D721Med (cell line): Measurements from ENCODE around the gene S100A13.

ENCODE experiments used
- DNase-seq: peaks from one replicate; pipeline ENCODE4 v3.0.0; 2011; ENCODE audit warnings: low spot score; ENCODE audit not compliant: insufficient read length
- FAIRE-seq: peaks from 2 replicates; lab custom pipeline; 2011; peaks lifted over from hg19 to GRCh38; lab: Jason Lieb, UNC
- TF ChIP-seq, protein P1 (sequence below): IDR thresholded peaks from 2 replicates; pipeline ENCODE4 v1.5.1; 2012; ENCODE audit warnings: mild to moderate bottlenecking, control low read depth; ENCODE audit not compliant: insufficient read depth; ENCODE audit errors: missing control alignments

The S100A13 gene

GRCh38 chr1:153667439-153667838 is 40.1 kb upstream of the S100A13 start:
- DNase-seq (no peak), FAIRE-seq (no peak)
- TF ChIP-seq, protein P1, sequence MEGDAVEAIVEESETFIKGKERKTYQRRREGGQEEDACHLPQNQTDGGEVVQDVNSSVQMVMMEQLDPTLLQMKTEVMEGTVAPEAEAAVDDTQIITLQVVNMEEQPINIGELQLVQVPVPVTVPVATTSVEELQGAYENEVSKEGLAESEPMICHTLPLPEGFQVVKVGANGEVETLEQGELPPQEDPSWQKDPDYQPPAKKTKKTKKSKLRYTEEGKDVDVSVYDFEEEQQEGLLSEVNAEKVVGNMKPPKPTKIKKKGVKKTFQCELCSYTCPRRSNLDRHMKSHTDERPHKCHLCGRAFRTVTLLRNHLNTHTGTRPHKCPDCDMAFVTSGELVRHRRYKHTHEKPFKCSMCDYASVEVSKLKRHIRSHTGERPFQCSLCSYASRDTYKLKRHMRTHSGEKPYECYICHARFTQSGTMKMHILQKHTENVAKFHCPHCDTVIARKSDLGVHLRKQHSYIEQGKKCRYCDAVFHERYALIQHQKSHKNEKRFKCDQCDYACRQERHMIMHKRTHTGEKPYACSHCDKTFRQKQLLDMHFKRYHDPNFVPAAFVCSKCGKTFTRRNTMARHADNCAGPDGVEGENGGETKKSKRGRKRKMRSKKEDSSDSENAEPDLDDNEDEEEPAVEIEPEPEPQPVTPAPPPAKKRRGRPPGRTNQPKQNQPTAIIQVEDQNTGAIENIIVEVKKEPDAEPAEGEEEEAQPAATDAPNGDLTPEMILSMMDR: no peak

- FAIRE-seq (no peak), DNase-seq (no peak)
- TF ChIP-seq, protein P1: no peak
These were observed 35.9 kb upstream of the S100A13 start for GRCh38 chr1:153663211-153663610.

GRCh38 chr1:153662269-153662668 is 35.0 kb upstream of the S100A13 start:
- TF ChIP-seq, protein P1: no peak
- FAIRE-seq (no peak), DNase-seq (no peak)

DNA sequence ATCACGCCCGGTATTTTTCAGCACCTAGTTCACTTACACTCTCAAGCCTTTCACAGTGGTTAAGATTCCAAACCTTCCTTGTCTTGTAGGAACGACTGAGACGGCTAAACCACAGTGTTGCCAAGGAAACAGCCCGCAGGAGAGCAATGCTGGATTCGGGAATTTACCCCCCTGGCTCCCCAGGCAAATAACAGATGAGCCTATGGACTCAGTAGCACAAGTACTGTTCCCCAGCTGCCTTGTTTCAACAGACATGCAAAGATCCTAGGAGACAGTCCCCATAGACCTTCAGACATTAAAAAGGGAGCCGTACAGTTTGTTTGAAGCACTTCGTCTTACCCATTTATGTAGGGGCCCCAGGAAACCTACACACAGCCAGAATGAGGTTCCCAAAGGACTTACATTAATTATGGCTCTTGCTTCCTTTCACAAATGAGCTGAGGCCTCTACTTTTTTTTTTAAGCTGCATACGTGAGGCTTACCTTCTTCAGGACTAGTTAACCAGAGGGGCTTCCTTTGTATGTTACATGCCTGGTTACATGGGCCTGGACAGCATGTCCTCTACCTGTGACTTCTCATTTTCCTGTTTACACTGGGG is 33.9 kb upstream of the S100A13 start:
- FAIRE-seq: no peak
- no peak for DNase-seq
- TF ChIP-seq, protein P1: no peak

DNA sequence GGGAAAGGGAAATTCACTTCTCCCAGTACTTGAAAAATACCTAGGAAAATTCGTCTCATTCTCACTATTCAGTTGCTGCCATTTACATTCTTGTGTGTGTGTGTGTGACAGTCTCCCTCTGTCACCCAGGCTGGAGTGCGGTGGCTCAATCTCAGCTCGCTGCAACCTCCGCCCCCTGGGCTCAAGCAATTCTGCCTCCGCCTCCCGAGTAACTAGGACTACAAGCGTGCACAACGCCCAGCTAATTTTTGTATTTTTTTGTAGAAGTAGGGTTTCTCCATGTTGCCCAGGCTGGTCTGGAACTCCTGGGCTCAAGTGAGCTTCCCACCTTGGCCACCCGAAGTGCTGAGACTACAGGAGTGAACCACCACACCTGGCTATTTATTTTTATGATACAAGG is 32.4 kb upstream of the S100A13 start:
- no peak for DNase-seq
- TF ChIP-seq, protein P1: no peak

DNA sequence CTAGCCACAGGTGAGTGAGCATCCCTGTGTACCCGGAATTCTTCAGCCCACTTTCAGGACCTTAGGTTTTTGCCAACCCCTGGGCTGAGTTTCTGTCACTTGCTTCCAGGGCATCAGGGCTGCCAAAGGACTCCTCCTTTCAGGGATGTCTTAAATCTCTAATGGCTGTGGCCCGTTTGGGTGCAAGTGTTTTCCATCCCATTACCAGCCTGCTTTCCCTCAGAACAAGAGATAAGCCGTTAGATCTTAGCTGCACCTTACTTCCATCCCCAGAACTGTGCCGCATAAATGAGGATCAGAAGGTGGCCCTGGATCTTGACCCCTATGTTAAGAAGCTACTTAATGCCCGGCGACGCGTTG is 31.9 kb upstream of the S100A13 start:
- DNase-seq (no peak), FAIRE-seq (no peak)
- TF ChIP-seq, protein P1: no peak

More for the DNA sequence above, 32.4 kb upstream of the S100A13 start:
- FAIRE-seq: no peak

GRCh38 chr1:153658400-153659174 is 31.3 kb upstream of the S100A13 start, which contains the start of gene SNAPIN:
SNAPIN (plus strand) TSS chr1:153658703; CDS start chr1:153658744, 41 bp downstream.
- TF ChIP-seq, protein P1: no peak
- FAIRE-seq: no peak
- DNase-seq: peak; percentile 92
